OCI-LY1 (cell line): ENCODE data around the gene METTL4.

Source experiments
- H2AFZ ChIP-seq: fragments of 200-600 bp; sonication (generic), shearing (Covaris generic); 2 replicates; pipeline ENCODE4 v1.6.0; 2014; ENCODE audit warnings: antibody characterized with exemption, mild to moderate bottlenecking, low read length
- H3F3A ChIP-seq: fragments of 200-600 bp; sonication (generic), shearing (Covaris generic); 2 replicates; pipeline ENCODE4 v1.6.0; 2014; ENCODE audit warnings: mild to moderate bottlenecking, antibody characterized with exemption, low read length, moderate library complexity; ENCODE audit not compliant: insufficient read depth
- H3K27ac ChIP-seq: fragments of 200-600 bp; sonication (generic); 2 replicates; pipeline ENCODE4 v1.5.1; 2014; ENCODE audit warnings: low read length, mixed run types, mild to moderate bottlenecking, low read depth; ENCODE audit not compliant: poor library complexity, severe bottlenecking
- H3K27me3 ChIP-seq: fragments of 200-600 bp; sonication (generic); 2 replicates; pipeline ENCODE4 v1.6.0; 2014; ENCODE audit warnings: antibody characterized with exemption, mild to moderate bottlenecking, low read length, moderate library complexity; ENCODE audit not compliant: insufficient read depth
- H3K36me3 ChIP-seq: fragments of 200-600 bp; sonication (generic); 2 replicates; pipeline ENCODE4 v1.6.1; 2014; ENCODE audit warnings: mild to moderate bottlenecking, antibody characterized with exemption, low read length, moderate library complexity, mixed read lengths; ENCODE audit not compliant: insufficient read depth
- H3K4me1 ChIP-seq: fragments of 200-600 bp; sonication (generic); 2 replicates; pipeline ENCODE4 v1.5.1; 2014; ENCODE audit warnings: mild to moderate bottlenecking, low read length, moderate library complexity; ENCODE audit not compliant: insufficient read depth, severe bottlenecking
- H3K4me2 ChIP-seq: fragments of 200-600 bp; sonication (generic), shearing (Covaris generic); 2 replicates; pipeline ENCODE4 v1.6.1; 2014; ENCODE audit warnings: low read length
- H3K4me3 ChIP-seq: fragments of 200-600 bp; sonication (generic); 2 replicates; pipeline ENCODE4 v1.5.1; 2014; ENCODE audit warnings: low read length, low read depth, mild to moderate bottlenecking, mixed read lengths; ENCODE audit not compliant: poor library complexity, severe bottlenecking
- H3K79me2 ChIP-seq: fragments of 200-600 bp; shearing (Covaris generic); 2 replicates; pipeline ENCODE4 v1.6.1; 2016; ENCODE audit warnings: mixed run types, low read length, mixed read lengths; ENCODE audit not compliant: insufficient read depth
- H3K9ac ChIP-seq: fragments of 200-600 bp; sonication (generic), shearing (Covaris generic); 2 replicates; pipeline ENCODE4 v1.6.1; 2014; ENCODE audit warnings: mild to moderate bottlenecking, low read length, mixed read lengths
- H3K9me2 ChIP-seq: fragments of 200-600 bp; sonication (generic), shearing (Covaris generic); 2 replicates; pipeline ENCODE4 v1.6.1; 2014; ENCODE audit warnings: low read depth, mild to moderate bottlenecking, low read length, mixed read lengths
- H3K9me3 ChIP-seq: fragments of 200-600 bp; shearing (Covaris generic); 2 replicates; pipeline ENCODE4 v1.6.1; 2014; ENCODE audit warnings: low read length, mixed read lengths
- H4K20me1 ChIP-seq: fragments of 200-600 bp; sonication (generic), shearing (Covaris generic); 2 replicates; pipeline ENCODE4 v1.6.0; 2016; ENCODE audit warnings: mild to moderate bottlenecking, low read length; ENCODE audit not compliant: insufficient read depth
- CTCF ChIP-seq: fragments of 200-600 bp; sonication (generic), shearing (Covaris generic); IDR thresholded peaks from 2 replicates; pipeline ENCODE4 v1.5.1; 2017; ENCODE audit warnings: mild to moderate bottlenecking, antibody characterized with exemption, low read length, moderate library complexity, mixed read lengths
- EZH2 ChIP-seq: fragments of 200-600 bp; sonication (generic), shearing (Covaris generic); IDR thresholded peaks from 2 replicates; pipeline ENCODE4 v1.8.0; 2017; ENCODE audit warnings: borderline replicate concordance, mixed run types, mild to moderate bottlenecking, antibody characterized with exemption, low read length, moderate library complexity, mixed read lengths

METTL4 gene

GRCh38 chr18:2508678-2509077, 62.6 kb downstream of the METTL4 start:
- Histone ChIP-seq H3K9me2 (no peaks in the 10 kb centered on the region), H3K27me3 (no peaks in the 10 kb centered on the region), H3K79me2 (no peaks in the 10 kb centered on the region), H3K4me2 (no peak overlapping the region), H3K9ac (no peak overlapping the region), H3K9me3 (no peaks in the 10 kb centered on the region), H3F3A (no peaks in the 10 kb centered on the region), H3K36me3 (no peaks in the 10 kb centered on the region), H4K20me1 (no peaks in the 10 kb centered on the region), H3K4me3 (no peak overlapping the region), H2AFZ (no peak overlapping the region), H3K27ac (no peak overlapping the region), H3K4me1 (peaks cover 5% of the 10 kb centered on the region)
- TF ChIP-seq CTCF (no peak), EZH2 (no peak)

- Histone ChIP-seq H3K27me3 (no peaks in the 10 kb centered on the region), H3F3A (no peaks in the 10 kb centered on the region), H3K9me3 (no peaks in the 10 kb centered on the region)
Measured at GRCh38 chr18:2508155-2508554, 63.1 kb downstream of the METTL4 start.

GRCh38 chr18:2504642-2505041, 66.7 kb downstream of the METTL4 start:
- Histone ChIP-seq H3K9ac (no peak overlapping the region), H4K20me1 (no peaks in the 10 kb centered on the region), H3K9me3 (no peaks in the 10 kb centered on the region), H3K4me1 (no peaks in the 10 kb centered on the region), H3K9me2 (no peaks in the 10 kb centered on the region), H3K27ac (no peak overlapping the region), H3K79me2 (no peaks in the 10 kb centered on the region), H3K4me3 (no peak overlapping the region), H3K27me3 (no peaks in the 10 kb centered on the region), H3K36me3 (no peaks in the 10 kb centered on the region), H3K4me2 (no peak overlapping the region), H3F3A (no peaks in the 10 kb centered on the region), H2AFZ (no peak overlapping the region)
- TF ChIP-seq CTCF (no peak), EZH2 (no peak)

More at GRCh38 chr18:2508155-2508554, 63.1 kb downstream of the METTL4 start:
- no peaks in the 10 kb centered on the region for H3K9me2 ChIP-seq
- H3K4me1 ChIP-seq = peaks cover 5% of the 10 kb centered on the region
- no peak overlapping the region for H3K9ac ChIP-seq
- no peak overlapping the region for H2AFZ ChIP-seq
- no peak overlapping the region for H3K4me2 ChIP-seq
- TF ChIP-seq CTCF (no peak), EZH2 (no peak)
- H3K79me2 ChIP-seq = no peaks in the 10 kb centered on the region
- H3K36me3 ChIP-seq = no peaks in the 10 kb centered on the region
- no peaks in the 10 kb centered on the region for H4K20me1 ChIP-seq
- H3K27ac ChIP-seq = no peak overlapping the region
- no peak overlapping the region for H3K4me3 ChIP-seq
